Mucosa of rectum (tissue), 2 donors: ENCODE data around the gene GPR156.
"Not testable (repeated sequence)": the region's sequence is repeated elsewhere in the genome, so short reads cannot be mapped to it uniquely, and the experiment has no call there.

Source experiments
- H3K27ac ChIP-seq, 2 donors: one replicate each; pipeline ENCODE4 v1.7.0; 2013; ENCODE audit warnings: inconsistent platforms in 2 of 2, low read depth in 2 of 2, low read length in 2 of 2
- H3K27me3 ChIP-seq, 2 donors: one replicate each; pipeline ENCODE4 v1.7.0; 2013; ENCODE audit warnings: low read length in 2 of 2; ENCODE audit not compliant: control insufficient read depth in 2 of 2, insufficient read depth in 2 of 2
- H3K36me3 ChIP-seq, 2 donors: one replicate each; pipeline ENCODE4 v1.7.0; 2013; ENCODE audit warnings: low read length in 2 of 2; ENCODE audit not compliant: control insufficient read depth in 2 of 2, insufficient read depth in 2 of 2
- H3K4me1 ChIP-seq, 2 donors: one replicate each; pipeline ENCODE4 v1.7.0; 2013; ENCODE audit warnings: low read length in 2 of 2, mild to moderate bottlenecking in 1 of 2; ENCODE audit not compliant: control insufficient read depth in 2 of 2, insufficient read depth in 2 of 2
- H3K4me3 ChIP-seq, 2 donors: one replicate each; pipeline ENCODE4 v1.7.0; 2013; ENCODE audit warnings: low read length in 2 of 2
- H3K9ac ChIP-seq, 2 donors: one replicate each; pipeline ENCODE4 v1.7.0; 2013; ENCODE audit warnings: low read length in 2 of 2, low read depth in 1 of 2, mild to moderate bottlenecking in 1 of 2
- H3K9me3 ChIP-seq, 2 donors: one replicate each; pipeline ENCODE4 v1.7.0; 2013; ENCODE audit warnings: low read length in 2 of 2; ENCODE audit not compliant: control insufficient read depth in 2 of 2
- donor health status: healthy.
- donor health status: Normal muscosa, but diverticular disease.

Gene GPR156

GRCh38 chr3:120227710-120228347 lies 57.2 kb downstream of the GPR156 start:
- no peaks in the 10 kb centered on the region for H3K9me3 ChIP-seq
- H3K27me3 ChIP-seq = no peaks in the 10 kb centered on the region
- no peak overlapping the region for H3K27ac ChIP-seq
- no peaks in the 10 kb centered on the region for H3K36me3 ChIP-seq
- H3K4me1 ChIP-seq = peaks cover 0 to 3% of the 10 kb centered on the region in 2 donors
- H3K9ac ChIP-seq = no peak overlapping the region
- no peak overlapping the region for H3K4me3 ChIP-seq

GRCh38 chr3:120224237-120224636 lies 60.8 kb downstream of the GPR156 start:
- H3K4me3 ChIP-seq = no peak overlapping the region
- H3K9me3 ChIP-seq = no peaks in the 10 kb centered on the region
- H3K36me3 ChIP-seq = no peaks in the 10 kb centered on the region
- no peak overlapping the region for H3K9ac ChIP-seq
- H3K27me3 ChIP-seq = no peaks in the 10 kb centered on the region
- H3K4me1 ChIP-seq = peaks cover 0 to 3% of the 10 kb centered on the region in 2 donors
- H3K27ac ChIP-seq = no peak overlapping the region

GRCh38 chr3:120218981-120219380 lies 66.0 kb downstream of the GPR156 start:
- Histone ChIP-seq H3K4me3 (no peak overlapping the region), H3K9ac (no peak overlapping the region), H3K27ac (no peak overlapping the region), H3K36me3 (no peaks in the 10 kb centered on the region), H3K9me3 (no peaks in the 10 kb centered on the region), H3K4me1 (no peaks in the 10 kb centered on the region), H3K27me3 (no peaks in the 10 kb centered on the region)

- H3K27me3 ChIP-seq, H3K9ac ChIP-seq, H3K9me3 ChIP-seq, H3K27ac ChIP-seq, H3K4me1 ChIP-seq, H3K36me3 ChIP-seq, H3K4me3 ChIP-seq: not testable (repeated sequence)
Measured at GRCh38 chr3:120216633-120217032, 68.4 kb downstream of the GPR156 start.

GRCh38 chr3:120214176-120214575 lies 70.8 kb downstream of the GPR156 start:
- Histone ChIP-seq H3K4me1 (no peaks in the 10 kb centered on the region), H3K9ac (no peak overlapping the region), H3K4me3 (no peak overlapping the region), H3K27me3 (no peaks in the 10 kb centered on the region), H3K36me3 (no peaks in the 10 kb centered on the region), H3K27ac (no peak overlapping the region), H3K9me3 (no peaks in the 10 kb centered on the region)

GRCh38 chr3:120212505-120212904 lies 72.5 kb downstream of the GPR156 start:
- Histone ChIP-seq H3K36me3 (no peaks in the 10 kb centered on the region), H3K4me1 (no peaks in the 10 kb centered on the region), H3K4me3 (no peak overlapping the region), H3K27me3 (no peaks in the 10 kb centered on the region), H3K9me3 (no peaks in the 10 kb centered on the region), H3K27ac (no peak overlapping the region), H3K9ac (no peak overlapping the region)

- H3K9me3 ChIP-seq = no peaks in the 10 kb centered on the region
- H3K4me3 ChIP-seq = no peak overlapping the region
- H3K4me1 ChIP-seq = no peaks in the 10 kb centered on the region
Measured at GRCh38 chr3:120209425-120209824, 75.6 kb downstream of the GPR156 start.

GRCh38 chr3:120204338-120204737 lies 80.7 kb downstream of the GPR156 start:
- H3K36me3 ChIP-seq = no peaks in the 10 kb centered on the region
- H3K27ac ChIP-seq = no peak overlapping the region
- H3K9me3 ChIP-seq = no peaks in the 10 kb centered on the region
- H3K9ac ChIP-seq = no peak overlapping the region
- H3K4me3 ChIP-seq = no peak overlapping the region
- no peaks in the 10 kb centered on the region for H3K27me3 ChIP-seq
- no peaks in the 10 kb centered on the region for H3K4me1 ChIP-seq

More at GRCh38 chr3:120209425-120209824, 75.6 kb downstream of the GPR156 start:
- no peaks in the 10 kb centered on the region for H3K27me3 ChIP-seq
- no peak overlapping the region for H3K9ac ChIP-seq
- H3K36me3 ChIP-seq = no peaks in the 10 kb centered on the region
- H3K27ac ChIP-seq = no peak overlapping the region

- H3K27ac ChIP-seq = no peak overlapping the region
- no peak overlapping the region for H3K4me3 ChIP-seq
- H3K4me1 ChIP-seq = no peaks in the 10 kb centered on the region
- no peaks in the 10 kb centered on the region for H3K36me3 ChIP-seq
- no peaks in the 10 kb centered on the region for H3K27me3 ChIP-seq
- H3K9ac ChIP-seq = no peak overlapping the region
- H3K9me3 ChIP-seq = no peaks in the 10 kb centered on the region
Measured at GRCh38 chr3:120203621-120204020, 81.4 kb downstream of the GPR156 start.

GRCh38 chr3:120203016-120203415 lies 82.0 kb downstream of the GPR156 start:
- H3K27me3 ChIP-seq = no peaks in the 10 kb centered on the region
- no peak overlapping the region for H3K9ac ChIP-seq
- H3K36me3 ChIP-seq = no peaks in the 10 kb centered on the region
- no peaks in the 10 kb centered on the region for H3K4me1 ChIP-seq
- no peak overlapping the region for H3K27ac ChIP-seq
- no peaks in the 10 kb centered on the region for H3K9me3 ChIP-seq
- H3K4me3 ChIP-seq = no peak overlapping the region

- no peak overlapping the region for H3K9ac ChIP-seq
- H3K36me3 ChIP-seq = no peaks in the 10 kb centered on the region
- H3K4me3 ChIP-seq = no peak overlapping the region
- no peaks in the 10 kb centered on the region for H3K4me1 ChIP-seq
- H3K9me3 ChIP-seq = no peaks in the 10 kb centered on the region
- H3K27me3 ChIP-seq = no peaks in the 10 kb centered on the region
- H3K27ac ChIP-seq = no peak overlapping the region
Measured at GRCh38 chr3:120202363-120202762, 82.7 kb downstream of the GPR156 start.
